Right cardiac atrium (tissue), 5 donors: ENCODE measurements around the gene TRPV4. TPM values are rescaled to one million over a fixed set of nuclear protein-coding genes. Genes with fewer than 3 reads are reported as not detected.

Experiments used
- ATAC-seq, 2 donors: fragments of 200-7000 bp; cut with Tn5 transposase; one replicate each; pipeline versions ENCODE4 v1.8.0 to v1.9.1; 2020; ENCODE audit warnings: moderate library complexity in 2 of 2, mild to moderate bottlenecking in 1 of 2
- DNase-seq, 3 donors: peaks; one replicate each; pipeline ENCODE4 v3.0.0-alpha.2; 2020
- H3K27ac ChIP-seq: one replicate; pipeline ENCODE4 v1.5.1; 2013; ENCODE audit warnings: mild to moderate bottlenecking, low read length, control low read depth, moderate library complexity
- H3K27me3 ChIP-seq: one replicate; pipeline ENCODE4 v1.6.1; 2013; ENCODE audit not compliant: control insufficient read depth, insufficient read depth
- H3K4me1 ChIP-seq: one replicate; pipeline ENCODE4 v1.6.1; 2013; ENCODE audit warnings: low read length; ENCODE audit not compliant: control insufficient read depth, insufficient read depth
- H3K4me3 ChIP-seq: one replicate; pipeline ENCODE4 v1.5.1; 2013; ENCODE audit warnings: low read length, control low read depth
- H3K9me3 ChIP-seq: one replicate; pipeline ENCODE4 v1.6.1; 2013; ENCODE audit warnings: low read length; ENCODE audit not compliant: control insufficient read depth
- WGBS: extraction: QIAGEN DNeasy Blood & Tissue Kit; methylation state at CpG from one replicate; pipeline ENCODE4 v1.1.7; 2013; 5-methylcytosine and 5-hydroxymethylcytosine counted together
- intact Hi-C, 4 donors: fragments of 100-400 bp; cut with DNase I; formaldehyde crosslinking; loops; one replicate each; pipeline versions ENCODE4 v1.11.0 to v1.14.0; 2022 to 2023
- polyA plus RNA-seq: library from polyadenylated mRNA; stranded (reverse); fragments of 200-250 nt; gene quantifications from one replicate; pipeline ENCODE4 v1.2.3, GENCODE V29; 2013
- total RNA-seq, 4 donors: library from RNA; stranded (reverse); fragmentation: NEBNext Ultra II Directional; extraction: Animal tissue kit (Norgen Biotek cat#: 25700); gene quantifications; one replicate each; pipeline ENCODE4 v1.2.1, GENCODE V29; 2021
- donor health status: healthy with polysubstance abuse.
- donor health status: DM: no; HTN: yes; CAD: no.
- donor health status: DM: no; HTN: no; CAD: no.
- donor health status: DM: no; HTN: yes; CAD: no; lungs with severe emphysema.
- donor health status: DM: yes; HTN: yes; CAD: no.

The TRPV4 gene
- total and polyA plus RNA-seq, 5 donors = 0.57 to 1.4 (median 1.1) TPM

DNA sequence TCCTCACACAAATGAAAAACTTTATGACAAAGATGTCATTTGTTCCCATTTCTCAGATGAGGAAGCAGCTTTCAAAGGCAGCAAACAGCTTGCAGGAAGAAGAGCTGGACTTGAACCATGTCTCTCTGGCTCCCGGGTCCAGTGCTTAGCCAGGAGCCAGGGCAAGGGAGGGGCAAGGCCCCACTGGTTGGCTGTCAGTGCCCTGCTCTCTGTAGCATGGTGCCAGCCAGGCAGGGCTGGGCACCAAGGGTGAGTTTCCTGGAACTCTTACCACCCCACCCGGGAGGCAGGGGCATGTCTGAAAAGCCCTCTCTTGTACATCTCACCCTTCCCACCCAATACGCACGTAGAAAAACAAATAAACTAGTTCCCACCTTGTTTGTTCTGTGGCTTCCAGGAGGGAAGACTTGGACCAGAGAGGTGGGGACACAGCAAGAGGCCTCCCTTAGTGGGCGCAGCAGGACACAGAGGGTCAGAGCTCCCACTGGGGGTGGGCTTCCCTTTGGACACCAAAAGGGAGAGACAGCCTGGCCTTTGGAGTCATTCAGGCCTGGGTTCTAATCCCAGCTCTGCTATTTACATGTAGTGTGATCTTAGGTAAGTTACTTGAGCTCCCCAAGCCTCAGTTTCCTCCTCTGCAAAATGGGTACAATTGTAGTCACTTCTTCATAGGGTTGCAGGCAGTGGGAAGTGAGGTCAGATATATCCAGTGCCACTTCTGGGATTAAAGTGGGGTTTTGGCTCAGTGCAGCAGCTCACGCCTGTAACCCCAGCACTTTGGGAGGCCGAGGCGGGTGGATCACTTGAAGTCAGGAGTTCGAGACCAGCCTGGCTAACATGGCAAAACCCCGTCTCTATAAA is 17.2 kb downstream of the TRPV4 start:
- intact Hi-C loops = no loop called here
- no peak for ATAC-seq

DNA sequence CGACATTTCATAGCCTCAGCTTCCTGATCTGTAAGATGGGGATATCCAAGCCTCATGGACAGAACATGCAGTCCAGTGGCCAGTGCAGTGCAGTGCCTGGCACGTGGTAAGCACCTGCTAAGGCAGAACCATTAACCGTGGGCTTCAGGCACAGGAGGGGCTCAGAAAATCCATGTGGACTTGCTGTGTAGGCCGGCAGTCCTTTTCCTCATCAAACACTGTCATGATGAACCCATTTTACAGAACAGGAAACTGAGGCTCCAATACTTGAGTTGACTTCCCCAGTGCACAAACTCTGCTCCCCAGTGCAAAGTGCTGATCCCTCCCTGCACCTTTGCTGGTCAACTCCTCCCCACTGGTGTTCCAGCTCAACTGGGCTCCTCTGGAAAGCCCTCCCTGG is 18.0 kb downstream of the TRPV4 start:
- no peak overlapping the region for H3K27ac ChIP-seq
- DNase-seq (no peak), ATAC-seq (no peak)
- 91% methylated on average over 4 of the region's 4 CpGs for WGBS
- no peaks in the 10 kb centered on the region for H3K27me3 ChIP-seq
- H3K4me3 ChIP-seq = no peak overlapping the region
- H3K9me3 ChIP-seq = no peaks in the 10 kb centered on the region
- intact Hi-C loops = no loop called here
- H3K4me1 ChIP-seq = no peaks in the 10 kb centered on the region

More for the DNA sequence above, 17.2 kb downstream of the TRPV4 start:
- Histone ChIP-seq H3K9me3 (no peaks in the 10 kb centered on the region), H3K4me3 (no peak overlapping the region), H3K27me3 (no peaks in the 10 kb centered on the region), H3K4me1 (no peaks in the 10 kb centered on the region), H3K27ac (no peak overlapping the region)
- DNase-seq = no peak
- WGBS = 79% methylated on average over 10 of the region's 10 CpGs

DNA sequence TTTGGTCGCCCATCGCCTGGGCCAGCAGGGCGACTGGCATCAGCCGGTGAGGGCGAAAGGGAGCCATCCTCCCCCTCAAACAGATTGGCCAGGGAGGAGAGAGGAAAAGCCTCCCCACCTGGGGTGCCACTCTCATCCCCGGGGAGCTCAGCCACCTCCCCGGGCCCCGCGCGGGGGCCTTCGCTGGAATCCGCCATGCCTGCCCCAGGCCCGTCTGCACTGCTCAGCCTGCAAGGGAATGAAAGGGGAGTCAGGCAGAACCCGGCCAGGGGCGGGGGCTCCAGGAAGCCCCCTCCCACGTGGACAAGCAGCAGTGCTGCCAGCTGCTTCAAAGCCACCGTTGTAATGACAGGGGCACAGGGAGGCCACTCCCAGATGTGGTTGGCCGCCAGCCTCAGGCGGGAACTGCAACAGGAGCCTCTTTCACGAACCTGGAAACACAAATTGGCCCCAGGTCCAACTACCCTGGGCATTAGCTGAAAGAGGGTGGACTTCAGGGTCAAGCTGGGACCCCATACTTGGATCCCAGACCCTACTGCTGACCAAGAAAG is 18.5 kb downstream of the TRPV4 start:
- no peaks in the 10 kb centered on the region for H3K27me3 ChIP-seq
- no peaks in the 10 kb centered on the region for H3K4me1 ChIP-seq
- WGBS = 76% methylated on average over 20 of the region's 20 CpGs
- ATAC-seq = no peak
- no peak overlapping the region for H3K4me3 ChIP-seq
- H3K9me3 ChIP-seq = no peaks in the 10 kb centered on the region
- H3K27ac ChIP-seq = no peak overlapping the region
- intact Hi-C loops = no loop called here
- no peak for DNase-seq

DNA sequence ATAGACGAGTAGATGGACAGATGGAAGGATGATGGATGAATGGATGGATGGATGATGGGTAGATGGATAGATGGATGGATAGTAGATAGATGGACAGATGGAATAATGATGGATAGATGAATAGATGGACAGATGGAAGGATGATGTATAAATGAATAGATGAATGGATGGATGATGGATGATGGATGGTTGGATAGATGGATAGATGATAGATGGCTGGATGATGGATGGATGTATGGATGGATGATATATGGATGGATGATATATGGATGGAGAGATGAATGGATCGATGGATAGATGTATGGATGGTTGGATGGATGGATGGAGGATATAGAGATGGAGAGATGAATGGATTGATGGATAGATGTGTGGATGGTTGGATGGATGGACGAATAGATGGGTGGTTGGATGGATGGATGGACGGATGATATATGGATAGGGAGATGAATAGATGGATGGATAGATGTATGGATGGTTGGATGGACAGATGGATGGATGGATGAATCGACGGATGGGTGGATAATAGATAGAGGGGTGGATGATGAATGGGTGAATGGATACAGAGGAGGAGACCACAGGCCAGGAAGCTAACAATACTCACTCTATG is 19.3 kb downstream of the TRPV4 start:
- ATAC-seq = no peak
- H3K4me1 ChIP-seq = no peaks in the 10 kb centered on the region
- DNase-seq = no peak
- H3K27me3 ChIP-seq = no peaks in the 10 kb centered on the region
- intact Hi-C loops = no loop called here
- 95% methylated on average over 6 of the region's 6 CpGs for WGBS
- H3K4me3 ChIP-seq = no peak overlapping the region
- H3K27ac ChIP-seq = no peak overlapping the region
- no peaks in the 10 kb centered on the region for H3K9me3 ChIP-seq

DNA sequence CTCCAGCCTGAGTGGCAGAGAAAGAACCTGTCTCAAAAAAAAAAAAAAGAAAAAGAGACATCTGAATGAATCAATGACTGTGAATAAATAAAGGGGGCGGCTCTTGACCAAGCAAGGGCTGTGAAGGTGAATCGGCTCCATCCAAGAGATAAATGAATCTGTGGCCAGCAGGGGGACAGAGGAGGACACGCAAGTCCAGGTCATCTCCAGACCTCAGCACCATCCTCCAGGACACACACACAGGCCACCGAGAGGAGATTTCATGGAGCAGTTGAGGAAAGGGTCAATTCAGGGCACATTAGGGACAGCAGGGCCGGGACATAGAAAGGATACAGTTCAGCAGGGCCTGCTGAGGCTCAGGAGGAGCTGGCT is 21.6 kb downstream of the TRPV4 start:
- DNase-seq (no peak), ATAC-seq (no peak)
- Histone ChIP-seq H3K27me3 (no peaks in the 10 kb centered on the region), H3K4me3 (no peak overlapping the region), H3K27ac (no peak overlapping the region), H3K9me3 (no peaks in the 10 kb centered on the region), H3K4me1 (no peaks in the 10 kb centered on the region)
- 67% methylated on average over 5 of the region's 5 CpGs for WGBS
- intact Hi-C loops = no loop called here

DNA sequence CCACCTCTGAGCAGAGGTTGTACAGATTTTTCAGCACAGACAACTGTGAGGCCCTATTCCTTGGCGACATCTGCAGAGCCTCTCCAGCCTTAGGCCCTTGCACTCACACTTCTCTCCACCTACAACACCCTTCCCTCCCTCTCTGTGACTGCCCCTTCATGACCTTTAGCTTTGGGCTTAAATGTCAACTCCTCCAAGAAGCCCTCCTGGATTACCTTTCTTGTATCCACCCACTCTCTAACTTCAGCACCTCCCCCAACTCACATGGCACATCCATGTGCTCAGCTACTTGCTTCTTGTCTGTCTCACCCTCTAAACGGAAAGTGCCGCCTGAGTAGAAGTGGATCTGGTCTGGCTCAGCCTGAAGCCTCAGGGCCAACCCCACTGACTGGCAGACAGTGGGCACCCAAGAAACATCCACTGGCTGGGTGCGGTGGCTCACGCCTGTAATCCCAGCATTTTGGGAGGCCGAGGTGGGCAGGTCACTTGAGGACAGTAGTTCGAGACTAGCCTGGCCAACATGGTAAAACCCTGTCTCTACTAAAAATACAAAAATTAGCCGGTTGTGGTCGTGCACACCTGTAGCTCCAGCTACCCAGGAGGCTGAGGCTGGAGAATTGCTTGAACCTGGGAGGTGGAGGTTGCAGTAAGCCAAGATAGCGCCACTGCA is 22.1 kb downstream of the TRPV4 start:
- DNase-seq = no peak
- WGBS = 88% methylated on average over 10 of the region's 10 CpGs
- Histone ChIP-seq H3K27me3 (no peaks in the 10 kb centered on the region), H3K4me3 (no peak overlapping the region), H3K27ac (no peak overlapping the region), H3K4me1 (no peaks in the 10 kb centered on the region), H3K9me3 (no peaks in the 10 kb centered on the region)
- intact Hi-C loops = no loop called here
- no peak for ATAC-seq

DNA sequence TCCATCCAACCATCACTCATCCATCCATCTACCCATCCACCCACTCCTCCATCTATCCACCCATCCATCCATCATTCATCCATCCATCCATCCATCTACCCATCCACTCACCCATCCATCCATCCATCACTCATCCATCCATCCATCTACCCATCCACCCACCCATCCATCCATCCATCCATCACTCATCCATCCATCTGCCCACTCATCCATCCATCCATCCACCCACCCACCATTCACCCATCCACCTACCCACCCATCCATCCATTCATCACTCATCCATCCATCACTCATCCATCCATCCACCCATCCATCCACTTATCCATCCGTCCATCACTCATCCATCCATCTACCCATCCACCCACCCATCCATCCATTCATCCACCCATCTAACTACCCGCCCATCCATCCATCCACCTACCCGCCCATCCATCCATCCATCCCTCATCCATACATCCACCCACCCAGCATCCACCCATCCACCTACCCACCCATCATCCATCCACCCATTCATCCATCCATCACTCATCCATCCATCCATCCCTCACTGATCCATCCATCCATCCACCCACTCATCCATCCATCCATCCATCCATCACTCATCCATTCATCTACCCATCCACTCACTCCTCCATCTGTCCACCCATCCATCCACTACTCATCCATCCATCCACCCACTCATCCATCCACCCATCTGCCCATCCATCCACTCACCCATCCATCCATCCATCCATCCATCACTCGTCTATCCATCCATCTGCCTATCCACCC is 24.1 kb downstream of the TRPV4 start:
- no peak overlapping the region for H3K4me3 ChIP-seq
- WGBS = 96% methylated on average over 4 of the region's 4 CpGs
- no peak overlapping the region for H3K27ac ChIP-seq
- intact Hi-C loops = loop anchor here in 2 of 4 donors (10.0 kb wide), 2 partner anchors 66 to 76 kb away; partner anchors contain the start of gene GLTP (in 1 of the 2)
- H3K4me1 ChIP-seq = no peaks in the 10 kb centered on the region
- H3K9me3 ChIP-seq = no peaks in the 10 kb centered on the region
- DNase-seq (no peak), ATAC-seq (no peak)
- no peaks in the 10 kb centered on the region for H3K27me3 ChIP-seq

DNA sequence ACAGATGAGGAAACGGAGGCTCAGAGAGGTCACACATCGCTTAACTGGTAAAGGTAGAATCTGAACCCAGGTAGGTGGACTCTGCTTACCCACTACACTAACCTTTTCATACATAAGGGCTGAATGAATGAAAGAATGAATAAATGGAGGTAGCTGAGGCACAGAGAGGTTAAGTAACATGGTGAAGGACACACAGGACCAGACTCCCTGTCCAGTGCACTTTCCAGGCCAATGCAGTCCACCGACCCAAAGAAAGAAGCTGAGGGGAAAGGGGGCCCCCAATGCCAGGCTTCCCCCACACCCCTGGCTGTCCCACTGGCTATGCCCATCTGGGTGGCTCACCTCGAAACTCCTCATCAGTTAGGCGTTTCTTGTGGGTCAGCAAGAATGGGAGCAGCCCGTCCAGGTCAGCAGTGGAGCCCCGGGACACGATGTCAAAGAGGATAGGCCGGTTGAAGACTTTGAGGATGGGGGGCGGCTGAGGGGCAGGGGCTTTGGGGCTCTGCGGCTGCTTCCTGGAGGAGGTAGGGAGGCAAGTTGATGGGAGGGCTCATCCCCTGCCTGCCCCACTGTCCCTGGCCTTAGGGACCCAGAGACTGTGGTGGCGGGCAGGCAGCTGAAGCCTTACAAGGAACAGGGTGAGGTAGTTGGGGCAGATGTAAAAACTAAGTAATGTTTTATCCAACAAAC is 25.1 kb downstream of the TRPV4 start:
- no peak overlapping the region for H3K4me3 ChIP-seq
- no peak for DNase-seq
- H3K4me1 ChIP-seq = no peaks in the 10 kb centered on the region
- no peaks in the 10 kb centered on the region for H3K27me3 ChIP-seq
- ATAC-seq = no peak
- intact Hi-C loops = loop anchor here in 2 of 4 donors (10.0 kb wide), 2 partner anchors 67 to 77 kb away; partner anchors contain the start of gene GLTP (in 1 of the 2)
- no peak overlapping the region for H3K27ac ChIP-seq
- H3K9me3 ChIP-seq = no peaks in the 10 kb centered on the region
- WGBS = 96% methylated on average over 12 of the region's 12 CpGs

DNA sequence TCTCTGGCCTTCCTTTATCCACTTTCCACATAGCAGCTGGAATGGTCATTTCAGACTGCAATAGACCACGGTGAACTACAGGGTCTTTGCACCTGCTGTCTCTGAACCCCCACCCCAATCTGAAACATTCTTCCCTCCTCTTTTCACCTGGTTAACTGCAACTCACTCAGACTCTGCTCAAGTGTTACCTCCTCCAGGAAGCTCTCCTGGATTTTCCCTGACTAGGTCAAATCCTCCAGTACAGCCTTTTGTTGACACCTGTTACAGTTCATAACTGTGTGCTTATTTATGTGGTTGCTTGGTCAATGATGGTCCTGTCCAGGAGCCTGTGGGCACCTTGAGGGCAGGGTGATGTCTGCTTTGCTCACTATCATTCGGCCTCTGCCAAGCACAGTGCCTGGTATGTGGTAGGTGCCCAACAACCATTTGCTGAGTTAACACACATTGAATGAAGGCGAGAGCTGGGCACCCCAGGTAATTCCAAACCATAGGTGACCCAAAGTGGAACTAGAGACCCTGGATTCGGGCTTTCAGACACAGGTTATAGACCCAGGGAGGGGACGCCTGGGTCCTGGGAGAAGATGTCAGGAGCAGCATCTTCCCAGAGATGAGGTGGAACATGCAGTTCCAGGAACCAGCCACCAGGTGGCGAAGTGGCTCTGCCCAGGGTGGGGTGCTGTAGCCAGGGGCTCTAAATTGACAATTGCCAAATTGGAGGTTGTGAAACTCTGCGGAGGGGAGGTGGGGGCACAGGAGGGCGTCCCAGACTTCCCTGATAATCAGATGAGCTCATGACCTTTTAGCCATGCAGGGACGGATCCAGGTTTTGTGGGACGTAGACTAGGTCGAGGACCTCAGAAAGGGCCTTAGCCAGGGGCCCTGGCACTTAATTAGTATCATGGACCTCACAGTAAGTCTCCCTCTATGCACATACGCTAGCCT is 28.1 kb downstream of the TRPV4 start:
- 39% methylated on average over 12 of the region's 12 CpGs for WGBS
- intact Hi-C loops = loop anchor here (1.0 to 10.0 kb wide), 5 partner anchors 40 to 80 kb away; partner anchors contain the start of gene GLTP (in 3 of the 4)

More for the DNA sequence above, 28.1 kb downstream of the TRPV4 start:
- Histone ChIP-seq H3K4me3 (no peak overlapping the region), H3K27ac (no peak overlapping the region), H3K9me3 (no peaks in the 10 kb centered on the region), H3K27me3 (no peaks in the 10 kb centered on the region), H3K4me1 (no peaks in the 10 kb centered on the region)
- ATAC-seq = peak; percentile 73 to 84
- DNase-seq = peak; percentile 42 to 88 (median 86)
